ENCODE measurements around the gene OSMR.

OSMR gene

DNA sequence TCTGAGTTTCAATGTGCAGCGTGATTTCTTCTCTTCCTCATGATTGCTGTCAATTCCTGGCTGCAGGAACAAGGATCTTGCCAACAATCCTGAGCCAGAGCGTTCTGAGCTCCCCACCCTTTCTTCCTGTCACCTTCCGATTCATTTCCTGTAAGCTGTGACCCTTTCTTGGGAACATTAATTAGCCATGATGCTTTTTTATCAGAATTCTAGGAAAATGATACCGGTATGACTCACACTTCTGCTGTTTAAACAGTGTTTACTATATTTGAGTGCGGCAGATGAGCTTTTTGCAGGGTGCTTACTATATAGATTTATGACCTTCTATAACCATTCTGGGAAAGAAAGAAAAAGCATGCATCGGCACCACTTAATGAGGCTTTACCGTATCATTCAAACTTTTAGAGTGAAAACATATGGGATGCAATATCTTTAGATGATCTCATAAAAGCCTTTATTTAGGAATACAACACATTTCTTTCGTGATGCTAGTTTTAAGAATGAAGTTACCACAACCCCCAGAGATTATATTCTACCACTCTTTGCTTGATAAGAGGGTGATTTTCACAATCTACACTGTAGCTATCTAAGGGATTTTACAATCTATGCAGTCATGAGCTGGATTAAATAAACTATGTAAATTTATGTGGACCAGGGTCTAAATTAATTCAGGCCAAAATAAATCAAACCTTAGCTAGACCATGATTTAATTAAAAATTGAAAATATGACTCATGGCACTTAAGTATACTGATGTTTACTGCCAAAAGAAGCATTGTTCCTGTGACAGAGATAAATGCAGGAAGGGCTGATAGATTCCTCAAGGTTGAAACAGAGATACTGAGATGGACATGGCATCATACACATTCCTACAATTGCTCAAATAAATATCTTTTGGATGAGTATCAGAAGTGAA is 38.0 kb upstream of the OSMR start (continued):
- peak; percentile 96 for TF ChIP-seq ZEB2 (tag by site-specific recombination; IDR thresholded peaks at IDR 0.05)
- peak; percentile 16; the same call in 1 of the 2 replicates for TF ChIP-seq ZNF146 (tag by site-specific recombination; IDR thresholded peaks at IDR 0.05)
- peak; percentile 87 for TF ChIP-seq ZNF843 (tag by site-specific recombination; IDR thresholded peaks at IDR 0.05)
- TF ChIP-seq ZBTB17 (tag by site-specific recombination; IDR thresholded peaks at IDR 0.05) = peak; percentile 87
- 0 out of 2 replicates have a peak, but pooled peaks have one; percentile 65 for TF ChIP-seq ZNF558 (tag by site-specific recombination; IDR thresholded peaks at IDR 0.05)
- TF ChIP-seq, protein P1, sequence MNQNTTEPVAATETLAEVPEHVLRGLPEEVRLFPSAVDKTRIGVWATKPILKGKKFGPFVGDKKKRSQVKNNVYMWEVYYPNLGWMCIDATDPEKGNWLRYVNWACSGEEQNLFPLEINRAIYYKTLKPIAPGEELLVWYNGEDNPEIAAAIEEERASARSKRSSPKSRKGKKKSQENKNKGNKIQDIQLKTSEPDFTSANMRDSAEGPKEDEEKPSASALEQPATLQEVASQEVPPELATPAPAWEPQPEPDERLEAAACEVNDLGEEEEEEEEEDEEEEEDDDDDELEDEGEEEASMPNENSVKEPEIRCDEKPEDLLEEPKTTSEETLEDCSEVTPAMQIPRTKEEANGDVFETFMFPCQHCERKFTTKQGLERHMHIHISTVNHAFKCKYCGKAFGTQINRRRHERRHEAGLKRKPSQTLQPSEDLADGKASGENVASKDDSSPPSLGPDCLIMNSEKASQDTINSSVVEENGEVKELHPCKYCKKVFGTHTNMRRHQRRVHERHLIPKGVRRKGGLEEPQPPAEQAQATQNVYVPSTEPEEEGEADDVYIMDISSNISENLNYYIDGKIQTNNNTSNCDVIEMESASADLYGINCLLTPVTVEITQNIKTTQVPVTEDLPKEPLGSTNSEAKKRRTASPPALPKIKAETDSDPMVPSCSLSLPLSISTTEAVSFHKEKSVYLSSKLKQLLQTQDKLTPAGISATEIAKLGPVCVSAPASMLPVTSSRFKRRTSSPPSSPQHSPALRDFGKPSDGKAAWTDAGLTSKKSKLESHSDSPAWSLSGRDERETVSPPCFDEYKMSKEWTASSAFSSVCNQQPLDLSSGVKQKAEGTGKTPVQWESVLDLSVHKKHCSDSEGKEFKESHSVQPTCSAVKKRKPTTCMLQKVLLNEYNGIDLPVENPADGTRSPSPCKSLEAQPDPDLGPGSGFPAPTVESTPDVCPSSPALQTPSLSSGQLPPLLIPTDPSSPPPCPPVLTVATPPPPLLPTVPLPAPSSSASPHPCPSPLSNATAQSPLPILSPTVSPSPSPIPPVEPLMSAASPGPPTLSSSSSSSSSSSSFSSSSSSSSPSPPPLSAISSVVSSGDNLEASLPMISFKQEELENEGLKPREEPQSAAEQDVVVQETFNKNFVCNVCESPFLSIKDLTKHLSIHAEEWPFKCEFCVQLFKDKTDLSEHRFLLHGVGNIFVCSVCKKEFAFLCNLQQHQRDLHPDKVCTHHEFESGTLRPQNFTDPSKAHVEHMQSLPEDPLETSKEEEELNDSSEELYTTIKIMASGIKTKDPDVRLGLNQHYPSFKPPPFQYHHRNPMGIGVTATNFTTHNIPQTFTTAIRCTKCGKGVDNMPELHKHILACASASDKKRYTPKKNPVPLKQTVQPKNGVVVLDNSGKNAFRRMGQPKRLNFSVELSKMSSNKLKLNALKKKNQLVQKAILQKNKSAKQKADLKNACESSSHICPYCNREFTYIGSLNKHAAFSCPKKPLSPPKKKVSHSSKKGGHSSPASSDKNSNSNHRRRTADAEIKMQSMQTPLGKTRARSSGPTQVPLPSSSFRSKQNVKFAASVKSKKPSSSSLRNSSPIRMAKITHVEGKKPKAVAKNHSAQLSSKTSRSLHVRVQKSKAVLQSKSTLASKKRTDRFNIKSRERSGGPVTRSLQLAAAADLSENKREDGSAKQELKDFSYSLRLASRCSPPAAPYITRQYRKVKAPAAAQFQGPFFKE (tag by site-specific recombination; IDR thresholded peaks at IDR 0.05; ENCODE audit: borderline replicate concordance) = no peak
- TF ChIP-seq, protein P2, sequence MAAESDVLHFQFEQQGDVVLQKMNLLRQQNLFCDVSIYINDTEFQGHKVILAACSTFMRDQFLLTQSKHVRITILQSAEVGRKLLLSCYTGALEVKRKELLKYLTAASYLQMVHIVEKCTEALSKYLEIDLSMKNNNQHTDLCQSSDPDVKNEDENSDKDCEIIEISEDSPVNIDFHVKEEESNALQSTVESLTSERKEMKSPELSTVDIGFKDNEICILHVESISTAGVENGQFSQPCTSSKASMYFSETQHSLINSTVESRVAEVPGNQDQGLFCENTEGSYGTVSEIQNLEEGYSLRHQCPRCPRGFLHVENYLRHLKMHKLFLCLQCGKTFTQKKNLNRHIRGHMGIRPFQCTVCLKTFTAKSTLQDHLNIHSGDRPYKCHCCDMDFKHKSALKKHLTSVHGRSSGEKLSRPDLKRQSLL (tag by site-specific recombination; IDR thresholded peaks at IDR 0.05) = no peak; the same call in 1 of the 2 replicates
- TF ChIP-seq, protein P3, sequence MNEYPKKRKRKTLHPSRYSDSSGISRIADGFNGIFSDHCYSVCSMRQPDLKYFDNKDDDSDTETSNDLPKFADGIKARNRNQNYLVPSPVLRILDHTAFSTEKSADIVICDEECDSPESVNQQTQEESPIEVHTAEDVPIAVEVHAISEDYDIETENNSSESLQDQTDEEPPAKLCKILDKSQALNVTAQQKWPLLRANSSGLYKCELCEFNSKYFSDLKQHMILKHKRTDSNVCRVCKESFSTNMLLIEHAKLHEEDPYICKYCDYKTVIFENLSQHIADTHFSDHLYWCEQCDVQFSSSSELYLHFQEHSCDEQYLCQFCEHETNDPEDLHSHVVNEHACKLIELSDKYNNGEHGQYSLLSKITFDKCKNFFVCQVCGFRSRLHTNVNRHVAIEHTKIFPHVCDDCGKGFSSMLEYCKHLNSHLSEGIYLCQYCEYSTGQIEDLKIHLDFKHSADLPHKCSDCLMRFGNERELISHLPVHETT (tag by site-specific recombination; IDR thresholded peaks at IDR 0.05) = peak; percentile 75; the same call in 1 of the 2 replicates
- no peak for TF ChIP-seq ZNF529 (tag by site-specific recombination; IDR thresholded peaks at IDR 0.05; ENCODE audit: insufficient replicate concordance)
- TF ChIP-seq ZNF561 (tag by site-specific recombination; IDR thresholded peaks at IDR 0.05; ENCODE audit: borderline replicate concordance) = no peak; the same call in 1 of the 2 replicates
- no peak for TF ChIP-seq ZNF404 (tag by site-specific recombination; IDR thresholded peaks at IDR 0.05)
- TF ChIP-seq, protein P4, sequence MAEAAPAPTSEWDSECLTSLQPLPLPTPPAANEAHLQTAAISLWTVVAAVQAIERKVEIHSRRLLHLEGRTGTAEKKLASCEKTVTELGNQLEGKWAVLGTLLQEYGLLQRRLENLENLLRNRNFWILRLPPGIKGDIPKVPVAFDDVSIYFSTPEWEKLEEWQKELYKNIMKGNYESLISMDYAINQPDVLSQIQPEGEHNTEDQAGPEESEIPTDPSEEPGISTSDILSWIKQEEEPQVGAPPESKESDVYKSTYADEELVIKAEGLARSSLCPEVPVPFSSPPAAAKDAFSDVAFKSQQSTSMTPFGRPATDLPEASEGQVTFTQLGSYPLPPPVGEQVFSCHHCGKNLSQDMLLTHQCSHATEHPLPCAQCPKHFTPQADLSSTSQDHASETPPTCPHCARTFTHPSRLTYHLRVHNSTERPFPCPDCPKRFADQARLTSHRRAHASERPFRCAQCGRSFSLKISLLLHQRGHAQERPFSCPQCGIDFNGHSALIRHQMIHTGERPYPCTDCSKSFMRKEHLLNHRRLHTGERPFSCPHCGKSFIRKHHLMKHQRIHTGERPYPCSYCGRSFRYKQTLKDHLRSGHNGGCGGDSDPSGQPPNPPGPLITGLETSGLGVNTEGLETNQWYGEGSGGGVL (tag by site-specific recombination; IDR thresholded peaks at IDR 0.05) = peak; percentile 46
- TF ChIP-seq PRDM1 (tag by site-specific recombination; IDR thresholded peaks at IDR 0.05) = no peak
- TF ChIP-seq ZSCAN30 (tag by site-specific recombination; IDR thresholded peaks at IDR 0.05) = peak; percentile 47; the same call in 1 of the 2 replicates
- 0 out of 2 replicates have a peak, but pooled peaks have one; percentile 17 for TF ChIP-seq GLIS2 (tag by site-specific recombination; IDR thresholded peaks at IDR 0.05)
- TF ChIP-seq, protein P5, sequence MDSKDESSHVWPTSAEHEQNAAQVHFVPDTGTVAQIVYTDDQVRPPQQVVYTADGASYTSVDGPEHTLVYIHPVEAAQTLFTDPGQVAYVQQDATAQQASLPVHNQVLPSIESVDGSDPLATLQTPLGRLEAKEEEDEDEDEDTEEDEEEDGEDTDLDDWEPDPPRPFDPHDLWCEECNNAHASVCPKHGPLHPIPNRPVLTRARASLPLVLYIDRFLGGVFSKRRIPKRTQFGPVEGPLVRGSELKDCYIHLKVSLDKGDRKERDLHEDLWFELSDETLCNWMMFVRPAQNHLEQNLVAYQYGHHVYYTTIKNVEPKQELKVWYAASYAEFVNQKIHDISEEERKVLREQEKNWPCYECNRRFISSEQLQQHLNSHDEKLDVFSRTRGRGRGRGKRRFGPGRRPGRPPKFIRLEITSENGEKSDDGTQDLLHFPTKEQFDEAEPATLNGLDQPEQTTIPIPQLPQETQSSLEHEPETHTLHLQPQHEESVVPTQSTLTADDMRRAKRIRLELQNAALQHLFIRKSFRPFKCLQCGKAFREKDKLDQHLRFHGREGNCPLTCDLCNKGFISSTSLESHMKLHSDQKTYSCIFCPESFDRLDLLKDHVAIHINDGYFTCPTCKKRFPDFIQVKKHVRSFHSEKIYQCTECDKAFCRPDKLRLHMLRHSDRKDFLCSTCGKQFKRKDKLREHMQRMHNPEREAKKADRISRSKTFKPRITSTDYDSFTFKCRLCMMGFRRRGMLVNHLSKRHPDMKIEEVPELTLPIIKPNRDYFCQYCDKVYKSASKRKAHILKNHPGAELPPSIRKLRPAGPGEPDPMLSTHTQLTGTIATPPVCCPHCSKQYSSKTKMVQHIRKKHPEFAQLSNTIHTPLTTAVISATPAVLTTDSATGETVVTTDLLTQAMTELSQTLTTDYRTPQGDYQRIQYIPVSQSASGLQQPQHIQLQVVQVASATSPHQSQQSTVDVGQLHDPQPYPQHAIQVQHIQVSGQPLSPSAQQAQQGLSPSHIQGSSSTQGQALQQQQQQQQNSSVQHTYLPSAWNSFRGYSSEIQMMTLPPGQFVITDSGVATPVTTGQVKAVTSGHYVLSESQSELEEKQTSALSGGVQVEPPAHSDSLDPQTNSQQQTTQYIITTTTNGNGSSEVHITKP (tag by site-specific recombination; IDR thresholded peaks at IDR 0.05) = peak; percentile 4; the same call in 1 of the 2 replicates
- no peak for TF ChIP-seq ZNF423 (tag by site-specific recombination; IDR thresholded peaks at IDR 0.05)
- TF ChIP-seq, protein P6, sequence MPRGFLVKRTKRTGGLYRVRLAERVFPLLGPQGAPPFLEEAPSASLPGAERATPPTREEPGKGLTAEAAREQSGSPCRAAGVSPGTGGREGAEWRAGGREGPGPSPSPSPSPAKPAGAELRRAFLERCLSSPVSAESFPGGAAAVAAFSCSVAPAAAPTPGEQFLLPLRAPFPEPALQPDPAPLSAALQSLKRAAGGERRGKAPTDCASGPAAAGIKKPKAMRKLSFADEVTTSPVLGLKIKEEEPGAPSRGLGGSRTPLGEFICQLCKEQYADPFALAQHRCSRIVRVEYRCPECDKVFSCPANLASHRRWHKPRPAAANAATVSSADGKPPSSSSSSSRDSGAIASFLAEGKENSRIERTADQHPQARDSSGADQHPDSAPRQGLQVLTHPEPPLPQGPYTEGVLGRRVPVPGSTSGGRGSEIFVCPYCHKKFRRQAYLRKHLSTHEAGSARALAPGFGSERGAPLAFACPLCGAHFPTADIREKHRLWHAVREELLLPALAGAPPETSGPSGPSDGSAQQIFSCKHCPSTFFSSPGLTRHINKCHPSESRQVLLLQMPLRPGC (tag by site-specific recombination; IDR thresholded peaks at IDR 0.05) = peak; percentile 77
- TF ChIP-seq, protein P7, sequence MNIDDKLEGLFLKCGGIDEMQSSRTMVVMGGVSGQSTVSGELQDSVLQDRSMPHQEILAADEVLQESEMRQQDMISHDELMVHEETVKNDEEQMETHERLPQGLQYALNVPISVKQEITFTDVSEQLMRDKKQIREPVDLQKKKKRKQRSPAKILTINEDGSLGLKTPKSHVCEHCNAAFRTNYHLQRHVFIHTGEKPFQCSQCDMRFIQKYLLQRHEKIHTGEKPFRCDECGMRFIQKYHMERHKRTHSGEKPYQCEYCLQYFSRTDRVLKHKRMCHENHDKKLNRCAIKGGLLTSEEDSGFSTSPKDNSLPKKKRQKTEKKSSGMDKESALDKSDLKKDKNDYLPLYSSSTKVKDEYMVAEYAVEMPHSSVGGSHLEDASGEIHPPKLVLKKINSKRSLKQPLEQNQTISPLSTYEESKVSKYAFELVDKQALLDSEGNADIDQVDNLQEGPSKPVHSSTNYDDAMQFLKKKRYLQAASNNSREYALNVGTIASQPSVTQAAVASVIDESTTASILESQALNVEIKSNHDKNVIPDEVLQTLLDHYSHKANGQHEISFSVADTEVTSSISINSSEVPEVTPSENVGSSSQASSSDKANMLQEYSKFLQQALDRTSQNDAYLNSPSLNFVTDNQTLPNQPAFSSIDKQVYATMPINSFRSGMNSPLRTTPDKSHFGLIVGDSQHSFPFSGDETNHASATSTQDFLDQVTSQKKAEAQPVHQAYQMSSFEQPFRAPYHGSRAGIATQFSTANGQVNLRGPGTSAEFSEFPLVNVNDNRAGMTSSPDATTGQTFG (tag by site-specific recombination; IDR thresholded peaks at IDR 0.05; ENCODE audit: borderline replicate concordance) = no peak

Measured in HEK293 (cell line).